ENCODE results near the gene ARSG. TPM values are rescaled to one million over a fixed set of nuclear protein-coding genes. Genes with fewer than 3 reads are reported as not detected.

Gene ARSG
- total and polyA plus RNA-seq, 2 experiments from 2014 or later: 1.7 to 5.1 TPM

DNA sequence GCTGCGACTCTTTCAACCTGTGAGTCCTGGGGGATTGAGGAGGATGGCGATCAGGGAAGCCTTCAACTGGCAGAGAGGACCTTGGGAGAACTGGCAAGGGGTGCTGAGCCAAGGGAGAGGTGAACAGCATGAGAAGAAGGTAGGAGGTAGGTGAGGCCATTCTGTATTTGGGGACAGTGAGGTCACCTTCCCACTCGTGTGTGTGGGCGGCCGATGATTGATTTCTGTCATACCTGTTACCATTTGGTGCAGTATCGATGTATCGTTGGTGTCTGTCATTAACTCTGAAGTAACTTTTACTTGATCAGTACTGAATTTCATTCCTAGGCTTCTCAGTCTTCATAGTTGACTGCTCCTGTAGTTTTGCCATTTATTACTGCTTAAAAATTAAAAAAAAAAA lies 3.8 kb downstream of the ARSG start:
- Histone ChIP-seq H3K4me2 (peak overlapping the region; percentile 59), H3K4me1 (ENCODE audit: insufficient read depth) (peaks cover 46% of the 10 kb centered on the region), H3K4me3 (no peak overlapping the region), H3K36me3 (ENCODE audit: insufficient read depth) (no peaks in the 10 kb centered on the region), H2AFZ (no peak overlapping the region), H3K27ac (ENCODE audit: low read depth) (no peak overlapping the region), H3K27me3 (ENCODE audit: insufficient read depth) (peaks cover 40% of the 10 kb centered on the region), H4K20me1 (replicated peaks; ENCODE audit: insufficient read depth) (no peaks in the 10 kb centered on the region), H3K79me2 (replicated peaks; ENCODE audit: insufficient read depth) (no peaks in the 10 kb centered on the region), H3F3A (replicated peaks; ENCODE audit: low read depth) (peaks cover 13% of the 10 kb centered on the region; the same call in 1 of the 2 replicates), H3K9me2 (ENCODE audit: insufficient read depth) (no peaks in the 10 kb centered on the region)
- TF ChIP-seq STAT1 (IDR thresholded peaks at IDR 0.05; ENCODE audit: unreplicated experiment) (no peak), EZH2 (IDR thresholded peaks at IDR 0.05; ENCODE audit: low read depth, unreplicated experiment) (no peak), POLR2AphosphoS5 (IDR thresholded peaks at IDR 0.05; ENCODE audit: low read depth) (no peak), EZH2phosphoT487 (IDR thresholded peaks at IDR 0.05; ENCODE audit: unreplicated experiment) (no peak), JUNB (IDR thresholded peaks at IDR 0.05; ENCODE audit: unreplicated experiment) (no peak), ZNF331 (CRISPR knock-in tag; IDR thresholded peaks at IDR 0.05; ENCODE audit: low read depth) (no peak), NANOG (IDR thresholded peaks at IDR 0.05; ENCODE audit: borderline replicate concordance) (no peak), CREB1 (CRISPR knock-in tag; IDR thresholded peaks at IDR 0.05; ENCODE audit: low read depth) (no peak)
- TF ChIP-seq, protein P1, sequence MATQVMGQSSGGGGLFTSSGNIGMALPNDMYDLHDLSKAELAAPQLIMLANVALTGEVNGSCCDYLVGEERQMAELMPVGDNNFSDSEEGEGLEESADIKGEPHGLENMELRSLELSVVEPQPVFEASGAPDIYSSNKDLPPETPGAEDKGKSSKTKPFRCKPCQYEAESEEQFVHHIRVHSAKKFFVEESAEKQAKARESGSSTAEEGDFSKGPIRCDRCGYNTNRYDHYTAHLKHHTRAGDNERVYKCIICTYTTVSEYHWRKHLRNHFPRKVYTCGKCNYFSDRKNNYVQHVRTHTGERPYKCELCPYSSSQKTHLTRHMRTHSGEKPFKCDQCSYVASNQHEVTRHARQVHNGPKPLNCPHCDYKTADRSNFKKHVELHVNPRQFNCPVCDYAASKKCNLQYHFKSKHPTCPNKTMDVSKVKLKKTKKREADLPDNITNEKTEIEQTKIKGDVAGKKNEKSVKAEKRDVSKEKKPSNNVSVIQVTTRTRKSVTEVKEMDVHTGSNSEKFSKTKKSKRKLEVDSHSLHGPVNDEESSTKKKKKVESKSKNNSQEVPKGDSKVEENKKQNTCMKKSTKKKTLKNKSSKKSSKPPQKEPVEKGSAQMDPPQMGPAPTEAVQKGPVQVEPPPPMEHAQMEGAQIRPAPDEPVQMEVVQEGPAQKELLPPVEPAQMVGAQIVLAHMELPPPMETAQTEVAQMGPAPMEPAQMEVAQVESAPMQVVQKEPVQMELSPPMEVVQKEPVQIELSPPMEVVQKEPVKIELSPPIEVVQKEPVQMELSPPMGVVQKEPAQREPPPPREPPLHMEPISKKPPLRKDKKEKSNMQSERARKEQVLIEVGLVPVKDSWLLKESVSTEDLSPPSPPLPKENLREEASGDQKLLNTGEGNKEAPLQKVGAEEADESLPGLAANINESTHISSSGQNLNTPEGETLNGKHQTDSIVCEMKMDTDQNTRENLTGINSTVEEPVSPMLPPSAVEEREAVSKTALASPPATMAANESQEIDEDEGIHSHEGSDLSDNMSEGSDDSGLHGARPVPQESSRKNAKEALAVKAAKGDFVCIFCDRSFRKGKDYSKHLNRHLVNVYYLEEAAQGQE (IDR thresholded peaks at IDR 0.05; ENCODE audit: unreplicated experiment): no peak
- TF ChIP-seq, protein P2, sequence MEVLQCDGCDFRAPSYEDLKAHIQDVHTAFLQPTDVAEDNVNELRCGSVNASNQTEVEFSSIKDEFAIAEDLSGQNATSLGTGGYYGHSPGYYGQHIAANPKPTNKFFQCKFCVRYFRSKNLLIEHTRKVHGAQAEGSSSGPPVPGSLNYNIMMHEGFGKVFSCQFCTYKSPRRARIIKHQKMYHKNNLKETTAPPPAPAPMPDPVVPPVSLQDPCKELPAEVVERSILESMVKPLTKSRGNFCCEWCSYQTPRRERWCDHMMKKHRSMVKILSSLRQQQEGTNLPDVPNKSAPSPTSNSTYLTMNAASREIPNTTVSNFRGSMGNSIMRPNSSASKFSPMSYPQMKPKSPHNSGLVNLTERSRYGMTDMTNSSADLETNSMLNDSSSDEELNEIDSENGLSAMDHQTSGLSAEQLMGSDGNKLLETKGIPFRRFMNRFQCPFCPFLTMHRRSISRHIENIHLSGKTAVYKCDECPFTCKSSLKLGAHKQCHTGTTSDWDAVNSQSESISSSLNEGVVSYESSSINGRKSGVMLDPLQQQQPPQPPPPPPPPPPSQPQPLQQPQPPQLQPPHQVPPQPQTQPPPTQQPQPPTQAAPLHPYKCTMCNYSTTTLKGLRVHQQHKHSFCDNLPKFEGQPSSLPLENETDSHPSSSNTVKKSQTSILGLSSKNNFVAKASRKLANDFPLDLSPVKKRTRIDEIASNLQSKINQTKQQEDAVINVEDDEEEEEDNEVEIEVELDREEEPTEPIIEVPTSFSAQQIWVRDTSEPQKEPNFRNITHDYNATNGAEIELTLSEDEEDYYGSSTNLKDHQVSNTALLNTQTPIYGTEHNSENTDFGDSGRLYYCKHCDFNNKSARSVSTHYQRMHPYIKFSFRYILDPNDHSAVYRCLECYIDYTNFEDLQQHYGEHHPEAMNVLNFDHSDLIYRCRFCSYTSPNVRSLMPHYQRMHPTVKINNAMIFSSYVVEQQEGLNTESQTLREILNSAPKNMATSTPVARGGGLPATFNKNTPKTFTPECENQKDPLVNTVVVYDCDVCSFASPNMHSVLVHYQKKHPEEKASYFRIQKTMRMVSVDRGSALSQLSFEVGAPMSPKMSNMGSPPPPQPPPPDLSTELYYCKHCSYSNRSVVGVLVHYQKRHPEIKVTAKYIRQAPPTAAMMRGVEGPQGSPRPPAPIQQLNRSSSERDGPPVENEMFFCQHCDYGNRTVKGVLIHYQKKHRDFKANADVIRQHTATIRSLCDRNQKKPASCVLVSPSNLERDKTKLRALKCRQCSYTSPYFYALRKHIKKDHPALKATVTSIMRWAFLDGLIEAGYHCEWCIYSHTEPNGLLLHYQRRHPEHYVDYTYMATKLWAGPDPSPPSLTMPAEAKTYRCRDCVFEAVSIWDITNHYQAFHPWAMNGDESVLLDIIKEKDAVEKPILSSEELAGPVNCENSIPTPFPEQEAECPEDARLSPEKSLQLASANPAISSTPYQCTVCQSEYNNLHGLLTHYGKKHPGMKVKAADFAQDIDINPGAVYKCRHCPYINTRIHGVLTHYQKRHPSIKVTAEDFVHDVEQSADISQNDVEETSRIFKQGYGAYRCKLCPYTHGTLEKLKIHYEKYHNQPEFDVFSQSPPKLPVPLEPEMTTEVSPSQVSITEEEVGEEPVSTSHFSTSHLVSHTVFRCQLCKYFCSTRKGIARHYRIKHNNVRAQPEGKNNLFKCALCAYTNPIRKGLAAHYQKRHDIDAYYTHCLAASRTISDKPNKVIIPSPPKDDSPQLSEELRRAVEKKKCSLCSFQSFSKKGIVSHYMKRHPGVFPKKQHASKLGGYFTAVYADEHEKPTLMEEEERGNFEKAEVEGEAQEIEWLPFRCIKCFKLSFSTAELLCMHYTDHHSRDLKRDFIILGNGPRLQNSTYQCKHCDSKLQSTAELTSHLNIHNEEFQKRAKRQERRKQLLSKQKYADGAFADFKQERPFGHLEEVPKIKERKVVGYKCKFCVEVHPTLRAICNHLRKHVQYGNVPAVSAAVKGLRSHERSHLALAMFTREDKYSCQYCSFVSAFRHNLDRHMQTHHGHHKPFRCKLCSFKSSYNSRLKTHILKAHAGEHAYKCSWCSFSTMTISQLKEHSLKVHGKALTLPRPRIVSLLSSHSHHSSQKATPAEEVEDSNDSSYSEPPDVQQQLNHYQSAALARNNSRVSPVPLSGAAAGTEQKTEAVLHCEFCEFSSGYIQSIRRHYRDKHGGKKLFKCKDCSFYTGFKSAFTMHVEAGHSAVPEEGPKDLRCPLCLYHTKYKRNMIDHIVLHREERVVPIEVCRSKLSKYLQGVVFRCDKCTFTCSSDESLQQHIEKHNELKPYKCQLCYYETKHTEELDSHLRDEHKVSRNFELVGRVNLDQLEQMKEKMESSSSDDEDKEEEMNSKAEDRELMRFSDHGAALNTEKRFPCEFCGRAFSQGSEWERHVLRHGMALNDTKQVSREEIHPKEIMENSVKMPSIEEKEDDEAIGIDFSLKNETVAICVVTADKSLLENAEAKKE (CRISPR knock-in tag; IDR thresholded peaks at IDR 0.05): no peak
- TF ChIP-seq, protein P3, sequence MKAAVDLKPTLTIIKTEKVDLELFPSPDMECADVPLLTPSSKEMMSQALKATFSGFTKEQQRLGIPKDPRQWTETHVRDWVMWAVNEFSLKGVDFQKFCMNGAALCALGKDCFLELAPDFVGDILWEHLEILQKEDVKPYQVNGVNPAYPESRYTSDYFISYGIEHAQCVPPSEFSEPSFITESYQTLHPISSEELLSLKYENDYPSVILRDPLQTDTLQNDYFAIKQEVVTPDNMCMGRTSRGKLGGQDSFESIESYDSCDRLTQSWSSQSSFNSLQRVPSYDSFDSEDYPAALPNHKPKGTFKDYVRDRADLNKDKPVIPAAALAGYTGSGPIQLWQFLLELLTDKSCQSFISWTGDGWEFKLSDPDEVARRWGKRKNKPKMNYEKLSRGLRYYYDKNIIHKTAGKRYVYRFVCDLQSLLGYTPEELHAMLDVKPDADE (IDR thresholded peaks at IDR 0.05): no peak
- TF ChIP-seq, protein P4, sequence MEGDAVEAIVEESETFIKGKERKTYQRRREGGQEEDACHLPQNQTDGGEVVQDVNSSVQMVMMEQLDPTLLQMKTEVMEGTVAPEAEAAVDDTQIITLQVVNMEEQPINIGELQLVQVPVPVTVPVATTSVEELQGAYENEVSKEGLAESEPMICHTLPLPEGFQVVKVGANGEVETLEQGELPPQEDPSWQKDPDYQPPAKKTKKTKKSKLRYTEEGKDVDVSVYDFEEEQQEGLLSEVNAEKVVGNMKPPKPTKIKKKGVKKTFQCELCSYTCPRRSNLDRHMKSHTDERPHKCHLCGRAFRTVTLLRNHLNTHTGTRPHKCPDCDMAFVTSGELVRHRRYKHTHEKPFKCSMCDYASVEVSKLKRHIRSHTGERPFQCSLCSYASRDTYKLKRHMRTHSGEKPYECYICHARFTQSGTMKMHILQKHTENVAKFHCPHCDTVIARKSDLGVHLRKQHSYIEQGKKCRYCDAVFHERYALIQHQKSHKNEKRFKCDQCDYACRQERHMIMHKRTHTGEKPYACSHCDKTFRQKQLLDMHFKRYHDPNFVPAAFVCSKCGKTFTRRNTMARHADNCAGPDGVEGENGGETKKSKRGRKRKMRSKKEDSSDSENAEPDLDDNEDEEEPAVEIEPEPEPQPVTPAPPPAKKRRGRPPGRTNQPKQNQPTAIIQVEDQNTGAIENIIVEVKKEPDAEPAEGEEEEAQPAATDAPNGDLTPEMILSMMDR (conservative IDR thresholded peaks at IDR 0.05; ENCODE audit: low read depth in 2 of 2): no peak
- ATAC-seq: no peak
- no peak for DNase-seq (ENCODE audit: low spot score)
- peaks cover 33% of the 10 kb centered on the region for H3K27me3 Mint-ChIP-seq (ENCODE audit: insufficient read depth, low read depth, poor library complexity)
- H3K9me3 Mint-ChIP-seq: no peaks in the 10 kb centered on the region
- peaks cover 45% of the 10 kb centered on the region for H3K4me1 Mint-ChIP-seq
- no peaks in the 10 kb centered on the region; the same call in 2 of the 3 replicates for H3K36me3 Mint-ChIP-seq (ENCODE audit: low read depth)
- no peak overlapping the region; the same call in 2 of the 3 replicates for H3K4me3 Mint-ChIP-seq
- H3K27ac Mint-ChIP-seq: no peak overlapping the region
